Stimulated activated CD4-positive, alpha-beta T cell treated with anti-CD3 and anti-CD28 coated beads, TNF-alpha, amount 100 ng/mL, for 4 hours (primary cell): ENCODE measurements around the gene ARIH2.

Experiments used
- DNase-seq, 3 experiments: peaks; one replicate each; pipeline ENCODE4 v3.0.0-alpha.2; 2020; ENCODE audit warnings: low read depth in 3 of 3

Gene ARIH2

GRCh38 chr3:48929358-48930035 is 10.9 kb downstream of the ARIH2 start:
- DNase-seq, result no peak

- DNase-seq, result no peak
Measured at GRCh38 chr3:48930590-48930989, 11.9 kb downstream of the ARIH2 start.

GRCh38 chr3:48931944-48932580 is 13.4 kb downstream of the ARIH2 start:
- no peak for DNase-seq

GRCh38 chr3:48934333-48934991 is 15.8 kb downstream of the ARIH2 start:
- DNase-seq, result no peak

GRCh38 chr3:48935530-48935929 is 16.9 kb downstream of the ARIH2 start:
- no peak for DNase-seq

- no peak for DNase-seq
Measured at GRCh38 chr3:48938156-48938555, 19.5 kb downstream of the ARIH2 start.

- no peak for DNase-seq
Measured at GRCh38 chr3:48938689-48939088, 20.0 kb downstream of the ARIH2 start.

- DNase-seq, result no peak
Measured at GRCh38 chr3:48945432-48945831, 26.8 kb downstream of the ARIH2 start.

GRCh38 chr3:48945891-48946549 is 27.4 kb downstream of the ARIH2 start:
- no peak for DNase-seq

GRCh38 chr3:48949376-48949717 is 30.7 kb downstream of the ARIH2 start:
- no peak for DNase-seq

GRCh38 chr3:48950051-48950450 is 31.4 kb downstream of the ARIH2 start:
- no peak for DNase-seq

GRCh38 chr3:48951764-48952163 is 33.1 kb downstream of the ARIH2 start:
- DNase-seq, result no peak

- peak in 2 of 3 experiments; percentile 11 to 30 for DNase-seq
Measured at GRCh38 chr3:48952510-48953118, 34.0 kb downstream of the ARIH2 start.

- no peak for DNase-seq
Measured at GRCh38 chr3:48957006-48957705, 38.5 kb downstream of the ARIH2 start.

- DNase-seq, result no peak
Measured at GRCh38 chr3:48960841-48961413, 42.3 kb downstream of the ARIH2 start.

- no peak for DNase-seq
Measured at GRCh38 chr3:48962340-48962739, 43.7 kb downstream of the ARIH2 start.

GRCh38 chr3:48962939-48963338 is 44.3 kb downstream of the ARIH2 start:
- DNase-seq, result no peak

GRCh38 chr3:48963591-48963990 is 44.9 kb downstream of the ARIH2 start:
- DNase-seq, result no peak

- DNase-seq, result no peak
Measured at GRCh38 chr3:48966367-48966766, 47.7 kb downstream of the ARIH2 start.

- no peak for DNase-seq
Measured at GRCh38 chr3:48966876-48967361, 48.3 kb downstream of the ARIH2 start.

- no peak for DNase-seq
Measured at GRCh38 chr3:48970586-48970985, 51.9 kb downstream of the ARIH2 start.
